Hepatocyte (in vitro differentiated cells): ENCODE measurements around the gene SH3RF3.

Experiments
- EZH2 ChIP-seq: fragments of 200-600 bp; sonication (generic); IDR thresholded peaks from 2 replicates; pipeline ENCODE4 v1.6.1; 2016; ENCODE audit warnings: antibody characterized with exemption, mild to moderate bottlenecking, borderline replicate concordance
- EZH2phosphoT487 ChIP-seq: fragments of 200-600 bp; sonication (generic); IDR thresholded peaks from one replicate; pipeline ENCODE4 v1.6.1; 2018; ENCODE audit warnings: antibody characterized with exemption, mild to moderate bottlenecking, low read depth, moderate library complexity; ENCODE audit not compliant: unreplicated experiment, severe bottlenecking
- TF ChIP-seq, protein P1 (sequence below): fragments of 200-600 bp; sonication (generic); IDR thresholded peaks from 2 replicates; pipeline ENCODE4 v1.5.1; 2016; ENCODE audit warnings: antibody characterized with exemption, mild to moderate bottlenecking; ENCODE audit not compliant: poor library complexity

DNA sequence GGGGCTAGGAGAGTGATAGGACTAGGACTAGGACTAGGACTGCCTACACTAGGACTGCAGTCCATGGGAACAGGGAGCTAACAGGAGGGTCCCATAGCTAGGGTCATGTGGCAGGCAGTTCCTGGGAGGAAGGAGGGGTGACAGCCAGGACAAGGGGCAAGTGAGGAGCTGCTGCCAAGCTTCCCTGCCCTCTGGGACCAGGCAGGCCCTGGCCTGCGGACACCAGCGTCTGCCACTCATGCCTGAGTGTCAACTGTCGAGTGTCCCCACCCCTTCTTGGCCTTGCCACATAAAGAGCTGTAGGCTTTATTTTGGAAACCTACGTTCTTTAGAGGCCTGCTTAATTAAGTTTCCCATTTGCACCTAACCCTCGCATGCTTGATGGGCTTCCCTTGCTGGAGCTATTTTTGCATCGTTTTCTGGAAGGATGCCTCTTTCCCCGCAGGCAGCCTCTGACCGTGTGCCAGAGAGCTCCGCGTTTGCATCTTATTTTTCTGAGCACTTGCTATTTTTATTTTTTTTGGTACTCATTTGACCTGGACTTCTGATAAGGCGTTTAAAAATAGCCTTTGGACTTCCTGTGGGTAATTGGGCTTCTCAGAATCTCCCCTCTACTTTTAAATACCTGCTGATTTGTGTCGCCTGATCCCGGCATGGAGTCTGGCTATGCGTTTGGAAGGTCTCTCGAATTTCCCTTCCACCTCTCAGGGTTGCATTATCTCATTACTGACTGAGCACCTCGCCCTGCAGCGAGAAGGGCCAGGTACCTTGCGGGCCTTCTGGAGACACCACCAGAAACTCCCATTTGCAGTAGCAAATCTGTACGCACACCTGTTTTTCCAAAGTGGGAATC is 66.4 kb downstream of the SH3RF3 start:
- TF ChIP-seq, protein P1, sequence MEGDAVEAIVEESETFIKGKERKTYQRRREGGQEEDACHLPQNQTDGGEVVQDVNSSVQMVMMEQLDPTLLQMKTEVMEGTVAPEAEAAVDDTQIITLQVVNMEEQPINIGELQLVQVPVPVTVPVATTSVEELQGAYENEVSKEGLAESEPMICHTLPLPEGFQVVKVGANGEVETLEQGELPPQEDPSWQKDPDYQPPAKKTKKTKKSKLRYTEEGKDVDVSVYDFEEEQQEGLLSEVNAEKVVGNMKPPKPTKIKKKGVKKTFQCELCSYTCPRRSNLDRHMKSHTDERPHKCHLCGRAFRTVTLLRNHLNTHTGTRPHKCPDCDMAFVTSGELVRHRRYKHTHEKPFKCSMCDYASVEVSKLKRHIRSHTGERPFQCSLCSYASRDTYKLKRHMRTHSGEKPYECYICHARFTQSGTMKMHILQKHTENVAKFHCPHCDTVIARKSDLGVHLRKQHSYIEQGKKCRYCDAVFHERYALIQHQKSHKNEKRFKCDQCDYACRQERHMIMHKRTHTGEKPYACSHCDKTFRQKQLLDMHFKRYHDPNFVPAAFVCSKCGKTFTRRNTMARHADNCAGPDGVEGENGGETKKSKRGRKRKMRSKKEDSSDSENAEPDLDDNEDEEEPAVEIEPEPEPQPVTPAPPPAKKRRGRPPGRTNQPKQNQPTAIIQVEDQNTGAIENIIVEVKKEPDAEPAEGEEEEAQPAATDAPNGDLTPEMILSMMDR: no peak
- TF ChIP-seq EZH2phosphoT487 (no peak), EZH2 (no peak)
